ENCODE results near the gene FOXA3. TPM values are rescaled to one million over a fixed set of nuclear protein-coding genes. Genes with fewer than 3 reads are reported as not detected.
"Not testable (repeated sequence)": the region's sequence is repeated elsewhere in the genome, so short reads cannot be mapped to it uniquely, and the experiment has no call there.

FOXA3 gene
- total RNA-seq, 1 experiment from 2014 or later, result 22.2 TPM

GRCh38 chr19:45866400-45867176 is 2.5 kb downstream of the FOXA3 start:
- Histone ChIP-seq H2AK5ac (ENCODE audit: insufficient read length, low read length) (no peak overlapping the region), H3K4me1 (ENCODE audit: insufficient read depth, low read length) (peaks cover 5% of the 10 kb centered on the region; the same call in 1 of the 2 replicates), H2BK120ac (ENCODE audit: low read depth, low read length, poor library complexity, severe bottlenecking) (no peak overlapping the region), H3K18ac (ENCODE audit: insufficient read length, low read depth, low read length) (no peak overlapping the region), H3T11ph (ENCODE audit: low read length) (no peak overlapping the region), H4K8ac (replicated peaks; ENCODE audit: insufficient read length, low read depth, low read length) (no peak overlapping the region), H3K23ac (ENCODE audit: insufficient read length, low read depth, low read length) (no peak overlapping the region), H3K79me2 (ENCODE audit: insufficient read depth, low read length) (peaks cover 8% of the 10 kb centered on the region; the same call in 1 of the 2 replicates), H3K56ac (ENCODE audit: insufficient read length, low read depth, low read length) (no peak overlapping the region), H3K4ac (ENCODE audit: low read depth, low read length) (no peak overlapping the region), H3K14ac (ENCODE audit: insufficient read depth, low read length) (no peak overlapping the region; the same call in 1 of the 2 replicates), H2BK5ac (ENCODE audit: insufficient read length, low read length) (no peak overlapping the region), H2BK20ac (ENCODE audit: low read depth, low read length, poor library complexity, severe bottlenecking) (no peak overlapping the region), H4K20me1 (ENCODE audit: control insufficient read depth, insufficient read depth, insufficient read length) (no peaks in the 10 kb centered on the region), H3K27ac (ENCODE audit: insufficient read length, low read depth, low read length) (no peak overlapping the region), H3K9ac (ENCODE audit: extremely low read depth, insufficient read length, low read length) (no peak overlapping the region), H2BK12ac (ENCODE audit: insufficient read length, low read depth, low read length) (no peak overlapping the region), H3K23me2 (ENCODE audit: insufficient read length, low read depth, low read length, poor library complexity, severe bottlenecking) (peaks cover 18% of the 10 kb centered on the region), H4K5ac (ENCODE audit: insufficient read length, low read depth, low read length) (no peak overlapping the region), H2AFZ (ENCODE audit: low read length) (no peak overlapping the region), H3K4me2 (ENCODE audit: insufficient read depth, insufficient read length, low read length) (peak overlapping the region; percentile 19), H3K9me3 (ENCODE audit: control insufficient read depth, low read depth, low read length) (no peaks in the 10 kb centered on the region), H3K27me3 (ENCODE audit: insufficient read depth, low read length) (no peaks in the 10 kb centered on the region), H4K91ac (ENCODE audit: insufficient read length, low read depth, low read length) (no peak overlapping the region), H3K79me1 (ENCODE audit: insufficient read depth, low read depth, low read length, poor library complexity, severe bottlenecking) (peaks cover 3% of the 10 kb centered on the region), H2BK15ac (ENCODE audit: low read depth, low read length) (no peak overlapping the region)
- H3K9me3 Mint-ChIP-seq, result no peaks in the 10 kb centered on the region; a peak in 1 of 5 replicates
- TF ChIP-seq CTCF (conservative IDR thresholded peaks at IDR 0.05), result no peak
- WGBS (ENCODE audit: extremely low coverage, insufficient read length, low lambda C conversion rate), result no CpG with 5 or more reads among the region's 11 CpGs
- peak overlapping the region; percentile 17 to 69; a peak in 4 of 5 replicates for H3K4me3 Mint-ChIP-seq
- H3K36me3 Mint-ChIP-seq (ENCODE audit: insufficient read depth in 1 of 3, low read depth in 3 of 3), result peaks cover 2 to 18% (median 10%) of the 10 kb centered on the region in 3 experiments; a peak in 5 of 7 replicates
- peak overlapping the region in 1 of 3 experiments; percentile 76; a peak in 2 of 7 replicates for H3K27ac Mint-ChIP-seq
- no peaks in the 10 kb centered on the region; the same call in 1 of the 2 replicates for H3K27me3 Mint-ChIP-seq (ENCODE audit: low read depth)
- no peak for DNase-seq
- peaks cover 36 to 52% of the 10 kb centered on the region in 2 experiments for H3K4me1 Mint-ChIP-seq

- not testable (repeated sequence) for H3K56ac ChIP-seq (ENCODE audit: insufficient read length, low read depth, low read length); H3K14ac ChIP-seq (ENCODE audit: insufficient read depth, low read length); H3K9me3 ChIP-seq (ENCODE audit: control insufficient read depth, low read depth, low read length); H3T11ph ChIP-seq (ENCODE audit: low read length); H2BK15ac ChIP-seq (ENCODE audit: low read depth, low read length); H3K18ac ChIP-seq (ENCODE audit: insufficient read length, low read depth, low read length); H3K9ac ChIP-seq (ENCODE audit: extremely low read depth, insufficient read length, low read length); H3K23ac ChIP-seq (ENCODE audit: insufficient read length, low read depth, low read length); H2BK120ac ChIP-seq (ENCODE audit: low read depth, low read length, poor library complexity, severe bottlenecking); H3K4ac ChIP-seq (ENCODE audit: low read depth, low read length); H3K9me3 Mint-ChIP-seq; H2BK20ac ChIP-seq (ENCODE audit: low read depth, low read length, poor library complexity, severe bottlenecking); H3K27ac ChIP-seq (ENCODE audit: insufficient read length, low read depth, low read length); H3K79me1 ChIP-seq (ENCODE audit: insufficient read depth, low read depth, low read length, poor library complexity, severe bottlenecking); H4K5ac ChIP-seq (ENCODE audit: insufficient read length, low read depth, low read length); H3K4me2 ChIP-seq (ENCODE audit: insufficient read depth, insufficient read length, low read length); DNase-seq; H4K20me1 ChIP-seq (ENCODE audit: control insufficient read depth, insufficient read depth, insufficient read length); H2BK12ac ChIP-seq (ENCODE audit: insufficient read length, low read depth, low read length); H2BK5ac ChIP-seq (ENCODE audit: insufficient read length, low read length); H3K27me3 Mint-ChIP-seq (ENCODE audit: low read depth); H3K4me1 ChIP-seq (ENCODE audit: insufficient read depth, low read length); H2AFZ ChIP-seq (ENCODE audit: low read length); H2AK5ac ChIP-seq (ENCODE audit: insufficient read length, low read length); H4K8ac ChIP-seq (replicated peaks; ENCODE audit: insufficient read length, low read depth, low read length); H4K91ac ChIP-seq (ENCODE audit: insufficient read length, low read depth, low read length); H3K79me2 ChIP-seq (ENCODE audit: insufficient read depth, low read length); H3K27me3 ChIP-seq (ENCODE audit: insufficient read depth, low read length)
- H3K36me3 Mint-ChIP-seq (ENCODE audit: insufficient read depth in 1 of 3, low read depth in 3 of 3), result peaks cover 2 to 17% (median 14%) of the 10 kb centered on the region in 3 experiments; a peak in 5 of 7 replicates
- H3K23me2 ChIP-seq (ENCODE audit: insufficient read length, low read depth, low read length, poor library complexity, severe bottlenecking), result peaks cover 16% of the 10 kb centered on the region
- H3K4me3 Mint-ChIP-seq, result peak overlapping the region in 1 of 2 experiments; percentile 9; a peak in 2 of 5 replicates
- no CpG with 5 or more reads among the region's 4 CpGs for WGBS (ENCODE audit: extremely low coverage, insufficient read length, low lambda C conversion rate)
- peaks cover 32 to 45% of the 10 kb centered on the region in 2 experiments for H3K4me1 Mint-ChIP-seq
- peak overlapping the region in 1 of 3 experiments; percentile 7; a peak in 1 of 7 replicates for H3K27ac Mint-ChIP-seq
These were observed 3.1 kb downstream of the FOXA3 start for GRCh38 chr19:45867241-45867640.
